Tibial artery (tissue), 4 donors: ENCODE data around the gene PFN3.
A peak's percentile ranks its signal among the peaks of the same experiment; 100 is the strongest.

ENCODE experiments used
- DNase-seq, 2 donors: peaks; one replicate each; pipeline ENCODE4 v3.0.0-alpha.2; 2019
- H3K27ac ChIP-seq, 2 donors: fragments of 200-600 bp; sonication (generic) in 1 of 2; 1 replicate in 1 of 2; 2 replicates in 1 of 2; pipeline ENCODE4 v1.5.1; 2018 to 2019; ENCODE audit warnings: mild to moderate bottlenecking in 1 of 2
- H3K27me3 ChIP-seq, 2 donors: fragments of 200-600 bp; sonication (generic) in 1 of 2; one replicate each; pipeline versions ENCODE4 v1.5.1 to v1.6.0; 2016 to 2019
- H3K36me3 ChIP-seq, 3 donors: fragments of 200-600 bp; sonication (generic) in 2 of 3; one replicate each; pipeline ENCODE4 v1.5.1; 2016 to 2019; ENCODE audit warnings: mild to moderate bottlenecking in 2 of 3
- H3K4me1 ChIP-seq, 4 donors: fragments of 200-600 bp; sonication (generic) in 2 of 4; 1 replicate in 3 of 4; 2 replicates in 1 of 4; pipeline ENCODE4 v1.5.1; 2016 to 2019
- H3K4me3 ChIP-seq, 2 donors: fragments of 200-600 bp; sonication (generic) in 1 of 2; 1 replicate in 1 of 2; 2 replicates in 1 of 2; pipeline ENCODE4 v1.5.1; 2018 to 2019; ENCODE audit warnings: mild to moderate bottlenecking in 2 of 2
- H3K9me3 ChIP-seq, 3 donors: fragments of 200-600 bp; sonication (generic) in 1 of 3; one replicate each; pipeline ENCODE4 v1.5.1; 2016 to 2019
- intact Hi-C: fragments of 100-400 bp; cut with DNase I; formaldehyde crosslinking; loops from one replicate; pipeline ENCODE4 v1.15.0; 2023; ENCODE audit warnings: low total_unique reads
- TF ChIP-seq, protein P1 (sequence below), 2 experiments: fragments of 200-600 bp in 1 of 2; fragments of 450-650 bp in 1 of 2; IDR thresholded peaks; one replicate each; pipeline ENCODE4 v1.5.1; 2017 to 2019; ENCODE audit warnings: antibody characterized with exemption in 2 of 2, mild to moderate bottlenecking in 1 of 2, moderate library complexity in 1 of 2

Gene PFN3

GRCh38 chr5:177405312-177405711 lies 4.9 kb upstream of the PFN3 start:
- no peaks in the 10 kb centered on the region for H3K9me3 ChIP-seq
- no peak overlapping the region for H3K4me3 ChIP-seq
- intact Hi-C loops: loop anchor here (2.0 kb wide), 1 partner anchor 49 kb away; no protein-coding TSS in a partner anchor
- H3K27ac ChIP-seq: no peak overlapping the region
- TF ChIP-seq, protein P1, sequence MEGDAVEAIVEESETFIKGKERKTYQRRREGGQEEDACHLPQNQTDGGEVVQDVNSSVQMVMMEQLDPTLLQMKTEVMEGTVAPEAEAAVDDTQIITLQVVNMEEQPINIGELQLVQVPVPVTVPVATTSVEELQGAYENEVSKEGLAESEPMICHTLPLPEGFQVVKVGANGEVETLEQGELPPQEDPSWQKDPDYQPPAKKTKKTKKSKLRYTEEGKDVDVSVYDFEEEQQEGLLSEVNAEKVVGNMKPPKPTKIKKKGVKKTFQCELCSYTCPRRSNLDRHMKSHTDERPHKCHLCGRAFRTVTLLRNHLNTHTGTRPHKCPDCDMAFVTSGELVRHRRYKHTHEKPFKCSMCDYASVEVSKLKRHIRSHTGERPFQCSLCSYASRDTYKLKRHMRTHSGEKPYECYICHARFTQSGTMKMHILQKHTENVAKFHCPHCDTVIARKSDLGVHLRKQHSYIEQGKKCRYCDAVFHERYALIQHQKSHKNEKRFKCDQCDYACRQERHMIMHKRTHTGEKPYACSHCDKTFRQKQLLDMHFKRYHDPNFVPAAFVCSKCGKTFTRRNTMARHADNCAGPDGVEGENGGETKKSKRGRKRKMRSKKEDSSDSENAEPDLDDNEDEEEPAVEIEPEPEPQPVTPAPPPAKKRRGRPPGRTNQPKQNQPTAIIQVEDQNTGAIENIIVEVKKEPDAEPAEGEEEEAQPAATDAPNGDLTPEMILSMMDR (IDR thresholded peaks at IDR 0.05): no peak
- H3K36me3 ChIP-seq: no peaks in the 10 kb centered on the region
- peaks cover 0 to 33% (median 29%) of the 10 kb centered on the region in 4 donors for H3K4me1 ChIP-seq
- DNase-seq: no peak
- peaks cover 5 to 54% of the 10 kb centered on the region in 2 donors for H3K27me3 ChIP-seq

GRCh38 chr5:177404641-177405179 lies 4.2 kb upstream of the PFN3 start:
- DNase-seq: peak in 1 of 2 donors; percentile 67
- H3K27me3 ChIP-seq: peaks cover 7 to 60% of the 10 kb centered on the region in 2 donors
- intact Hi-C loops: loop anchor here (2.0 kb wide), 1 partner anchor 50 kb away; no protein-coding TSS in a partner anchor

DNA sequence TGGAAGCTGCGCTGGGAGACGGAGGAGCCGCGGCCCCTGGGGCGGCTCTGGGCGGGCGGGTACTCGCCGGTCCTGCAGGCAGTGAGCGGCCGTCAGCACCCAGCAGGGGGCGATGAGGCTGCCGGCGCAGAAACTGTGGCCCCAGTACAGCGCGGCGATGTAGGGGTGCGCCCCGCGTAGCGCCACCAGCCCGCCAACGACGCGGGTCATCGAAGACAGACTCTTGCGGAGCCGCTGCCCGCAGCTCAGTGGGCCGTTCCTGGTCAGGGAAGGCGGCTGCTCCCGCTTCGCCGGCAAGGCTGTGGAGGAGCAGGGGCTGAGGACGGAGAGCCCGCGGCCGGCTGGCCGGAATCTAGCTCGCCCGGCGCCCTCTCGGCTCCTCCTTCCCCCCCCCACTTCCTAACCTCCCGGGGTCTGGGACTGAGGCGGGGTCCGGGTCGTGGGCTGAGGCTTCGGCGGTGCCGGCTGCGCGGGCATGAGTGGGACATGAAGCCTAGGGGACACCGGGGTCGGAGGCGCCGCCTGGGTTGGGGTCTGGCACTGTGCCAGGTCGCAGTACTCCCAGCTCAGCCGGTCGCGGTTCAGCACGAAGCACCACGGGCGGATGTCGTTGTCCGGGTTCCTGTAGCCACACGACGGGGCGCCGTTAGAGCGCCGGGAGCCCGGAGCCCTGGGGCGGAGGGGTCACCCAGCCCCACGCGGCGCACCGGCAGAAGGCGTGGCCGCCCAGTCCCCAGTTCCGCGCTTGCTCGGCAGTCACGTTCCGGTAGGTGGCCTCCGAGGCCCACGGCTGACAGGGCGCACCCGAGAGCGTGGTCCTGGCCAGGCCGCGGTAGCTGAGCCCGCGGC lies 3.6 kb upstream of the PFN3 start:
- H3K4me1 ChIP-seq: peaks cover 0 to 38% (median 34%) of the 10 kb centered on the region in 4 donors
- H3K4me3 ChIP-seq: peak overlapping the region; percentile 43 to 60
- TF ChIP-seq, protein P1 (IDR thresholded peaks at IDR 0.05): peak; percentile 81 to 87
- H3K36me3 ChIP-seq: no peaks in the 10 kb centered on the region
- H3K27ac ChIP-seq: no peak overlapping the region
- H3K27me3 ChIP-seq: peaks cover 7 to 63% of the 10 kb centered on the region in 2 donors
- H3K9me3 ChIP-seq: no peaks in the 10 kb centered on the region
- DNase-seq: peak; percentile 84 to 91
- intact Hi-C loops: loop anchor here (2.0 kb wide), 1 partner anchor 51 kb away; no protein-coding TSS in a partner anchor

More at GRCh38 chr5:177404641-177405179, 4.2 kb upstream of the PFN3 start:
- H3K36me3 ChIP-seq: no peaks in the 10 kb centered on the region
- peak overlapping the region; percentile 43 to 60 for H3K4me3 ChIP-seq
- H3K4me1 ChIP-seq: peaks cover 0 to 38% (median 34%) of the 10 kb centered on the region in 4 donors
- TF ChIP-seq, protein P1 (IDR thresholded peaks at IDR 0.05): no peak
- no peak overlapping the region for H3K27ac ChIP-seq
- no peaks in the 10 kb centered on the region for H3K9me3 ChIP-seq

- intact Hi-C loops: no loop called here
- H3K27me3 ChIP-seq: peaks cover 7 to 71% of the 10 kb centered on the region in 2 donors
- no peaks in the 10 kb centered on the region for H3K36me3 ChIP-seq
- TF ChIP-seq, protein P1 (IDR thresholded peaks at IDR 0.05): no peak
- DNase-seq: no peak
- no peak overlapping the region for H3K27ac ChIP-seq
- peaks cover 0 to 38% (median 34%) of the 10 kb centered on the region in 4 donors for H3K4me1 ChIP-seq
- H3K9me3 ChIP-seq: no peaks in the 10 kb centered on the region
- peak overlapping the region; percentile 43 to 60 for H3K4me3 ChIP-seq
These were observed 2.8 kb upstream of the PFN3 start for GRCh38 chr5:177403102-177403791.

DNA sequence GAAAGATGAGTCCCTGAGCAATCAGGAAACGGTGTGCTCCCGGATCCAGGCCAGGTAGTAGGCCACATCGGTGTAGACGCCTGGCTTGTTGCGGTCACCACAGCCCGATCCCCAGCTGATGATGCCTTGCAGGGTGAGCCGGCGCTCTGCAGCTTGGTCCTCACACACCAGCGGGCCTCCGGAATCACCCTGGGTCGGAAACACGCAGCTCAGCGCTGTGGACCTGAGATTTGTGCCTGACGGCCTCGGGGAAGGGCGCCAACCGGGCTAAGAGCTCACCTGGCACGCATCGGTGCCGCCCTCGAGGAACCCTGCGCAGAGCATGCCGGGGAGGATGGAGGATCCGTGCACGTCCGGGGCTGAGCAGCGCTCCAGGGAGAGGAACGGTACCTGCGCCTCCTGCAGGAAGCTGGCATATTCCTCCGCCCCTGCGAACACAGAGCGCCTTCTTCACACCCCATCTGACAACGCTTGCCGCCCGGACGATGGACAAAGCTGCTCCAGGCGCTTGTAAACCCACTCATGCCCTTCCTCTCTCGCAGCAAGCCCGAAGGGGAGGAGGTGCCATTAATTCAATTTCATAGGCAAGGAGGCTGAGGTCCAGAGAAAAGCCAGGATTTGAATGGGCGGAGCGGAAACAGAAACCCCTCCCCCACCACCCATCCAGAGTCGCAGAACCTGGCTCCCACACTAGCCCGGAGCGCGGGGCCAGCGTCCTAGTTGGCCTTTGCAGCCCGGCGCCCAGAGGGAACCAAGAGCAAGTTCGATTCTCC lies 2.0 kb upstream of the PFN3 start:
- Histone ChIP-seq H3K4me1 (peaks cover 0 to 38% (median 34%) of the 10 kb centered on the region in 4 donors), H3K27me3 (peaks cover 7 to 79% of the 10 kb centered on the region in 2 donors), H3K4me3 (no peak overlapping the region), H3K36me3 (no peaks in the 10 kb centered on the region), H3K27ac (no peak overlapping the region), H3K9me3 (no peaks in the 10 kb centered on the region)
- DNase-seq: no peak
- intact Hi-C loops: no loop called here
- TF ChIP-seq, protein P1 (IDR thresholded peaks at IDR 0.05): peak in 1 of 2 experiments; percentile 14
